HG02852 (cell line): ENCODE data around the gene KRTAP9-4.
"Not testable (repeated sequence)": the region's sequence is repeated elsewhere in the genome, so short reads cannot be mapped to it uniquely, and the experiment has no call there.

Experiments used
- ATAC-seq: cut with Tn5 transposase; IDR thresholded peaks from one replicate; pipeline ENCODE4 v1.9.1; 2021; ENCODE audit warnings: mild to moderate bottlenecking, moderate library complexity; ENCODE audit not compliant: unreplicated experiment

KRTAP9-4 gene

DNA sequence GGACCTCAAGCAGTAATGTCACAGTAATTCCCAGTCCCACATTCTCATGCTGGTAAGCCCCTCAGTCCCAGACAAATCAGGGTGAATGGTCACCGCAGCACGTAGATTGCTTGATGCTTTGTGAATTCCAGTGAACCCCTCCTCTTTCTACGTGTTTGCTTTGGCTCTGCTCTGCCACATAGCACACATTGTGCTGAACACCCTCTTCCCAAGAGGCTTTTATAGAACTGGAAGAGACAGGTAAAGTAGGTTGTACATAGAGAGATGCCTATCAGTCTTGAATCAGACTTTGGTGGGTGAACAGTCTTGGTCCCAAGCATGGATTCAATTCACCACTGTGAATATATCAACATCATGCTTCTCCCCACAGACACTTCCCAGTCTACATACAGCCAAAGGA, 15.1 kb downstream of the KRTAP9-4 start:
- no peak for ATAC-seq

DNA sequence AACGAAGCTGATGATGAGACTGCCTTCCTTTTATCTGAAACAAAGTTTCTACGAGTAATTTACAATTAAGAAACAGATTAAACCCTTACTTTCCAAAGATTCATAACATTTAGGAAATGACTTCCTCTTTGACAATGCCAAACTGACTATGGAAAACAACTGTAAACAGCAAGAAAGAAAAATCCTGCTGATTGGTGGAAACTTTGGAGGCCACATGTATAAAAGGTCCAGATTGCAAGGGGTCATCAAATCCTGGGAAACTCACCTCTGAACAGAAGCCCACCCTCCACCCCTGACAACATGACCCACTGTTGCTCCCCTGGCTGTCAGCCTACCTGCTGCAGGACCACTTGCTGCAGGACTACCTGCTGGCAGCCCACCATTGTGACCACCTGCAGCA, 15.6 kb downstream of the KRTAP9-4 start, which contains the start of gene KRTAP9-6:
Gene KRTAP9-6, plus strand, starts transcription at position 301 of the 400 bp plus-strand sequence. Its CDS starts 0 bp downstream, at position 301.
- no peak for ATAC-seq

DNA sequence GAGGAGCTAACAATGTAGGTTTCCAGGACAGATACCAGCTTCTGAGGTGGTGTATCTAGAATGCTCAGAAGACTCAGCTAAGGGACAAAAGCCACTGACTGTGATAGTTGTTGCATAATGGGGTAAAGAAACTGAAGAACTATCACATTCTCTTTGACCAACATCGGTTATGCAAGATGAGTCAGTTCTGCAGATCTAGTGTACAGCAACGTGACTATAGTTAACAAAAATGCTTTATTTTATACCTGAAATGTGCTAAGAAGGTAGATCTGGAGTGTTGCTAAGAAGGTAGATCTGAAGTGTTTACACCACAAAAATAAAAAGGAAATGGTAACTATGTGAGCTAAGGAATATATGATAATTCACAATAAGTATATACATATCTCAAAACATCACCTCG, 18.2 kb downstream of the KRTAP9-4 start:
- no peak for ATAC-seq

DNA sequence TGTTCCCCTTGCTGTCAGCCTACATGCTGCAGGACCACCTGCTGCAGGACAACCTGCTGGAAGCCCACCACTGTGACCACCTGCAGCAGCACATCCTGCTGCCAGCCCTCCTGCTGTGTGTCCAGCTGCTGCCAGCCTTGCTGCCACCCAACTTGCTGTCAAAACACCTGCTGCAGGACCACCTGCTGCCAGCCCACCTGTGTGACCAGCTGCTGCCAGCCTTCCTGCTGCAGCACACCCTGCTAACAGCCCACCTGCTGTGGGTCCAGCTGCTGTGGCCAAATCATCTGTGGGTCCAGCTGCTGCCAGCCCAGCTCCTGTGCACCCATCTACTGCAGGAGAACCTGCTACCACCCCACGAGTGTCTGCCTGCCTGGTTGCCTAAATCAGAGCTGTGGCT, 21.8 kb downstream of the KRTAP9-4 start:
- not testable (repeated sequence) for ATAC-seq

DNA sequence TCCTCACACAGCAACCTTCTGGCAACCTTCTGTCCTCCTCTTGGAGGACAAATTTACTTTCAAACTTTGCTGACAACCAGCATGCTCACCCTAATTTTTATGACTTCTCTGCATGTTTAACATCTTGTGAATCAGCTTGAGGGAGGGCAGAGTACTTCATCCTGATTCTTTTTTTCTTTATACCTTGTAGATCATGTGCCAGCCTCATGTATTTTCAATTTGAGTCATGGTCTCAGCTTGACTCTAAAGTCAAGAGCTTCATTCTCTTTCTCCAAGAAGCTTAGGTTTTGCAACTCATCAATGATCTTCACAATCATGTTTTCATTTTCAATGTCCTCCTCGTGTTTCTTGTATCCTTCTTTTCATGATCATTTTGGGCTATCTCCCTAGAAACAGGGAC, 22.4 kb downstream of the KRTAP9-4 start:
- ATAC-seq = no peak

DNA sequence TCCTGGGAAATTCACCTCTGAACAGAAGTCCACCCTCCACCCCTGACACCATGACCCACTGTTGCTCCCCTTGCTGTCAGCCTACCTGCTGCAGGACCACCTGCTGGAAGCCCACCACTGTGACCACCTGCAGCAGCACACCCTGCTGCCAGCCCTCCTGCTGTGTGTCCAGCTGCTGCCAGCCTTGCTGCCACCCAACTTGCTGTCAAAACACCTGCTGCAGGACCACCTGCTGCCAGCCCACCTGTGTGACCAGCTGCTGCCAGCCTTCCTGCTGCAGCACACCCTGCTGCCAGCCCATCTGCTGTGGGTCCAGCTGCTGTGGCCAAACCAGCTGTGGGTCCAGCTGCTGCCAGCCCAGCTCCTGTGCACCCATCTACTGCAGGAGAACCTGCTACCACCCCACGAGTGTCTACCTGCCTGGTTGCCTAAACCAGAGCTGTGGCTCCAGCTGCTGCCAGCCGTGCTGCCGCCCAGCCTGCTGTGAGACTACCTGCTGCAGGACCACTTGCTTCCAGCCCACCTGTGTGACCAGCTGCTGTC, 26.2 kb downstream of the KRTAP9-4 start, which contains the start of gene KRTAP9-7:
Gene KRTAP9-7, plus strand, starts transcription at position 51 of the 543 bp plus-strand sequence. Its CDS starts 0 bp downstream, at position 51.
- ATAC-seq = not testable (repeated sequence)

DNA sequence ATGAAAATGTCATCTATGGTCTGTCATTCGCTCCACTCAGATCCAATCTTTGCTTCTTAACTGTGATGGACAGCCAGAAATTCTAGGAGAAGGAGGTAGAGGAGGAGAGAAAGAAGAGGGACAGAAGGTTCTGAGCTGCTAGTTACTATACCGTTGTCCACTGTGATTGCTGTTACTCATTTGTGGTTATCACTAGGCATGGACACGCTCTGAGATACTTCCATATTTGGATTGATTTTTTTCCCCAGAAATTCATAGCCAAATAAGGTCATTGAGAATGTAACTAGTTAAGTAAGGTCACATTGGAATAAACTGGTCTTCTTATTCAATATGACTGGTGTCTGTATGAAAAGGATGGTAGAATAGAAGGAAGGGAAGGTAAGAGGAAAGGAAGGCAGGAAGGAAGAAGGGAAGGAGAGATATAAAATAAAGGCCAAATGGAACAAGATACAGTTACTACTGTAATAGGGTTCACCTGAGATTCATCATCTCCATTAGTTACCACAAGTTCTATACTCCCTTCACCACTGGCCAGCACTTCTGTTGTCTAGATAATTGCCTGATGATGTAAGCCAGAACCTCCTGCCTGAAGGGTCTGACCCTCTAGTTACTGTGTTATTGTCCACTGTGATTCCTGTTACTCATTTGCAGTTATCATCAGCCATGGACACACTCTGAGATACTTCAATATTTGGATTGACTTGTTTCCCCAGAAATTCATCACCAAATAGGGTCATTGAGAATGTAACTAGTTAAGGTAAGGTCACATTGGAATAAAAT, 28.9 kb downstream of the KRTAP9-4 start:
- no peak for ATAC-seq

DNA sequence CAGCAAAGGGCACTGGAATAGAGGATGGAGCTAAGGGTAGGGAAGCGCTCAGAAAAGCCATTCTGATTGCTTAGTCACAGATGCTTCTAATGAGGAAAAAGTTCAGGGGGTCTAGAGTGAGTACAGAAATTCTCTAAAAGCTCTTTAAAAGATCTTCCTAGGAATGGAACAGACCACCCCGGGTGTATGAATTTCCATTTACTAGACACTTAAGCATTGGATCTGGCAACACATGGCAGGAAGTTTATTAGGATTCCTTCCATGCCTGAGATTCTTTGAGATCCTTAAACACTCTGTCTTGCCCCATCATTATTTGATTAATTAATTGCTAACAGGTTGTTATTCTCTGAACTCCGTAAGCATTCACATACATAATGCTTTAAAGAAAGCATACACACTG, 34.6 kb downstream of the KRTAP9-4 start:
- ATAC-seq = no peak

DNA sequence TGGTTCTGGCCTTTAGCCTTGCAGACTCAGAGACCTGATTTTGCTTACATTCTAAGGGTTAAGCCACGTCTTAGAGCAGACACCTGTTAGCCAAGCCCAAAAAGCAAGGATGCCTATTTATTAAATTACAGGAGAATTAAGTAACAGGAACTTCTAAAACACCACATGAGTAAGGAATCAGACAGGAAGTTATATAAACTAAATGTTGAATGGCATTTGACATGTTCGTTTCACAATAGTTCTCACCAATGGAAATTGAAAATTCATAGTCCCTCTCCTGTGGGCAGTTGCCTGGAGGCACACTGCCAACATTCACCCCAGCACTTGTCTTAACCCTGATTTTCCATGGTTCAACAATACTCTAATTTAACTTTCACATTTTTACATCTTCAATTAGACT, 35.1 kb downstream of the KRTAP9-4 start:
- no peak for ATAC-seq

DNA sequence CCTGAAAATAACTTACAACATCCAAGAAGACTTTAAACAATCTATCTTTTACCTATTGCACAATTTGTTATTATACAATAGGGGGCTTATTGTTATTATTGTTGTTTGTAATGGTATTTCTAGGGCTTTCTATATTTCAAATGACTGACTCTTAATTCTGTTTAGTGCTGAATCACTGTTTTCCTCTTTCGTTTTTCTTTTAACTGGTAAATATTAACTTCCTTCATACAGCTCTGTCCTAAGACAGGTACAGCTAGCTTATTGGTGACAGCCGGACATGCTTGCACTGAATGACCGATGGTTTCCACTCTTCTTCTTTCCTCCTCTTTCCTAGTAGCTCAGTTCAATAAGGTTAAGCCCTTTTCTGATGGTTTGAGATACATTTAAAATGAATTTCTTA, 37.6 kb downstream of the KRTAP9-4 start:
- no peak for ATAC-seq

DNA sequence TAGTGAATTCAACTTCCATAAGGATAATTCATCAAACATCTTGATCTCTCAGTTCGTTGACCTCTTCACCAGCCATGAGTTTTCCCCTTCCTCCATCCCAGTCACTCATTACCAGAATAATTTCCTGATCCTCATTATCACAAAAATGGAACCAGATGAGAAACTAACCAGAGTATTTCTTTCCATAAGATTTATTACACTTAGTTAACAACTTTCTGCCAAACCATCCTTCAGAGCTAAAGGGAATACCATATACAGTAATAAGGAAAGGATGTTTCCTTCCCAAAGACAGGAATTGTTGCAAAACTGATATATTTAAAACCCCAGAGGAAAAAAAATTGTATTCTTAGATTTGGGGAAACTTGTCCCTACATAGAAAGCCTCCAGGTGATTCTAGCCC, 44.5 kb downstream of the KRTAP9-4 start:
- ATAC-seq = no peak

DNA sequence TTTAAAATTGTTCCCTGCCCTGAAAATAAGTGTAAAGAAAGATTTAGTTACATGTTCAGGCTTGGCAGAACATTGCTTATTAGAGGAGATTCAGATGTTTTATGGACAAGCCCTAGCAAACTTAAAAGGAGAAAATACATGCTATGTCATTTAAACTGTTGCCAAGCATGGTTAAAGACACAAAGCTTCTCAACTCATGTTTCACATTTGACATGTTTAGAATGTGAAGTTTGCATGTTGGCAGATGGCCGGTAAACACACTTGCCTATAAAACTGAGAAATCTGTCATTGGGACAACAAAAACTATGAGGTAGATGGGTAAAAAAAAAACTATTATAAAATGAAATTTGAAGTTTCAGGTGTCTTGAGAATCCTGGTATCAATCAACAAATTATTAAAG, 47.4 kb downstream of the KRTAP9-4 start:
- no peak for ATAC-seq

DNA sequence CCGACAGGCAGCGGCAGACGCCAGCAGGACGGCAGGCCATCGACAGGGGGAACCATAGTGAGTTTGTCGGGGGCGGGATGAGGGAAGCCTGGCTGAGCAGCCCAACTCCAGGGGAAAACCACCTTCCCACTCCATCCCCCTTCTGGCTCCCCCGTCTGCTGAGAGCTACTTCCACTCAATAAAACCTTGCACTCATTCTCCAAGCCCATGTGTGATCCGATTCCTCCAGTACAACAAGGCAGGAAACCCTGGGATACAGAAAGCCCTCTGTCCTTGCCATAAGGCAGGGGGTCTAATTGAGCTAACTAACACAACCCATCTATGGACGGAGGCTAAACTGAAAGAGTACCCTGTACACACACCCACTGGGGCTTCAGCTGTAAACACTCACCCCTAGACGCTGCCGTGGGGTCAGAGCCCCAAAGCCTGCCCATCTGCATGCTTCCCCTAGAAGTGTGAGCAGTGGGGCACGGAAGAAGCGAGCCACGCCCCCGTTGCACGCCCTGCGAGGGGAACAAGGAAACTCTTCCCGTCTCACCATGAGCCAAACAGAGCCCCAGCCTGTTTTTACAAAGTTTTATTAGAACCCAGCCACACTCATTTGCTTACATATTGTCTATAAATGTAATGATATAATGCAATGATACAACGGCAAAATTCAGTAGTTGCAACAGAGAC, 49.1 kb downstream of the KRTAP9-4 start:
- no peak for ATAC-seq
